Measurements from ENCODE around the gene PTPRG. TPM values are rescaled to one million over a fixed set of nuclear protein-coding genes. Genes with fewer than 3 reads are reported as not detected.

The PTPRG gene
- total and polyA plus RNA-seq, 12 donors, result 6.3 to 119 (median 72.2) TPM

GRCh38 chr3:62164196-62164595 is 602.8 kb downstream of the PTPRG start:
- no peak for DNase-seq
- TF ChIP-seq, protein P1, sequence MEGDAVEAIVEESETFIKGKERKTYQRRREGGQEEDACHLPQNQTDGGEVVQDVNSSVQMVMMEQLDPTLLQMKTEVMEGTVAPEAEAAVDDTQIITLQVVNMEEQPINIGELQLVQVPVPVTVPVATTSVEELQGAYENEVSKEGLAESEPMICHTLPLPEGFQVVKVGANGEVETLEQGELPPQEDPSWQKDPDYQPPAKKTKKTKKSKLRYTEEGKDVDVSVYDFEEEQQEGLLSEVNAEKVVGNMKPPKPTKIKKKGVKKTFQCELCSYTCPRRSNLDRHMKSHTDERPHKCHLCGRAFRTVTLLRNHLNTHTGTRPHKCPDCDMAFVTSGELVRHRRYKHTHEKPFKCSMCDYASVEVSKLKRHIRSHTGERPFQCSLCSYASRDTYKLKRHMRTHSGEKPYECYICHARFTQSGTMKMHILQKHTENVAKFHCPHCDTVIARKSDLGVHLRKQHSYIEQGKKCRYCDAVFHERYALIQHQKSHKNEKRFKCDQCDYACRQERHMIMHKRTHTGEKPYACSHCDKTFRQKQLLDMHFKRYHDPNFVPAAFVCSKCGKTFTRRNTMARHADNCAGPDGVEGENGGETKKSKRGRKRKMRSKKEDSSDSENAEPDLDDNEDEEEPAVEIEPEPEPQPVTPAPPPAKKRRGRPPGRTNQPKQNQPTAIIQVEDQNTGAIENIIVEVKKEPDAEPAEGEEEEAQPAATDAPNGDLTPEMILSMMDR (IDR thresholded peaks at IDR 0.05), result no peak
- no peak for TF ChIP-seq POLR2A (IDR thresholded peaks at IDR 0.05)
- Histone ChIP-seq H3K4me1 (replicated peaks in 1 of 2) (peaks cover 38 to 48% of the 10 kb centered on the region in 2 donors), H3K27me3 (no peaks in the 10 kb centered on the region), H3K4me3 (no peak overlapping the region), H3K36me3 (replicated peaks in 1 of 2) (no peaks in the 10 kb centered on the region), H3K27ac (peak overlapping the region in 2 of 5 donors; percentile 18 to 20), H3K9me3 (replicated peaks in 1 of 3) (no peaks in the 10 kb centered on the region)
- 66 to 82% (median 75%) methylated on average over 5 of the region's 5 CpGs for WGBS, 4 donors
- intact Hi-C loops (cut with DNase I), result no loop called here

GRCh38 chr3:62164746-62165145 is 603.4 kb downstream of the PTPRG start:
- 76 to 80% (median 77%) methylated on average over 5 of the region's 5 CpGs for WGBS, 4 donors
- Histone ChIP-seq H3K36me3 (replicated peaks in 1 of 2) (no peaks in the 10 kb centered on the region), H3K4me1 (replicated peaks in 1 of 2) (peaks cover 32 to 44% of the 10 kb centered on the region in 2 donors), H3K9me3 (replicated peaks in 1 of 3) (no peaks in the 10 kb centered on the region), H3K4me3 (no peak overlapping the region), H3K27me3 (no peaks in the 10 kb centered on the region), H3K27ac (peak overlapping the region in 2 of 5 donors; percentile 18 to 20)
- TF ChIP-seq, protein P1 (IDR thresholded peaks at IDR 0.05), result no peak
- no peak for TF ChIP-seq POLR2A (IDR thresholded peaks at IDR 0.05)
- intact Hi-C loops (cut with DNase I), result no loop called here
- no peak for DNase-seq

GRCh38 chr3:62167566-62168262 is 606.3 kb downstream of the PTPRG start:
- Histone ChIP-seq H3K27ac (peak overlapping the region in 1 of 5 donors; percentile 25), H3K27me3 (no peaks in the 10 kb centered on the region), H3K4me1 (replicated peaks in 1 of 2) (peaks cover 3 to 17% of the 10 kb centered on the region in 2 donors), H3K36me3 (replicated peaks in 1 of 2) (no peaks in the 10 kb centered on the region), H3K4me3 (no peak overlapping the region), H3K9me3 (replicated peaks in 1 of 3) (no peaks in the 10 kb centered on the region)
- intact Hi-C loops (cut with DNase I), result no loop called here
- DNase-seq, result peak in 1 of 7 donors; percentile 32
- TF ChIP-seq, protein P1 (IDR thresholded peaks at IDR 0.05), result no peak
- no peak for TF ChIP-seq POLR2A (IDR thresholded peaks at IDR 0.05)
- 83 to 89% (median 86%) methylated on average over 11 to 12 of the region's 12 CpGs for WGBS, 4 donors

DNA sequence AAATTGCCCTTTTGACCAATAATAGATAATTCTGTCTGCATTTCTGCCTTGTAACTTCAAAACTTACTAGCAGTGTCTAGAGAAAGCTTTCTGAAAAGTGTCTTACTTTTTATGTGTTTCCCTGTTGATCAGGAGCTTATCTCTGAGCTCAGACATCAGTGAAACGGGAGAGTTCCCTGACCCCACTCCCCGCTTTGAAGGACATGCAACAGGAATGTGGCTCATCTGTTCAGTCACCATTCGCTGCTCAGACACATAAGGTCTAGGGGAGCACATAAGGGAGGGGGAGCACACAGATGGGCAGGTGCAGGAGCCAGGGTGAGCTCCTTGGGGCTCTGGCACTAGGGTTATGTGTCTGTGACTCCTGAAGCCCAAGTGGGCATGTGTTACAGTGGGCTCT is 607.0 kb downstream of the PTPRG start:
- H3K27ac ChIP-seq, result peak overlapping the region in 1 of 5 donors; percentile 25
- H3K4me1 ChIP-seq (replicated peaks in 1 of 2), result peaks cover 0 to 12% of the 10 kb centered on the region in 2 donors
- H3K9me3 ChIP-seq (replicated peaks in 1 of 3), result no peaks in the 10 kb centered on the region
- H3K4me3 ChIP-seq, result no peak overlapping the region
- TF ChIP-seq, protein P1 (IDR thresholded peaks at IDR 0.05), result no peak
- no peak for TF ChIP-seq POLR2A (IDR thresholded peaks at IDR 0.05)
- WGBS, 4 donors, result 49 to 67% (median 54%) methylated on average over 3 of the region's 3 CpGs
- intact Hi-C loops (cut with DNase I), result no loop called here
- no peaks in the 10 kb centered on the region for H3K27me3 ChIP-seq
- H3K36me3 ChIP-seq (replicated peaks in 1 of 2), result no peaks in the 10 kb centered on the region
- peak in 6 of 7 donors; percentile 41 to 74 (median 56) for DNase-seq

Data from adrenal gland (tissue), 12 donors.